ENCODE results near the gene SMYD1.

DNA sequence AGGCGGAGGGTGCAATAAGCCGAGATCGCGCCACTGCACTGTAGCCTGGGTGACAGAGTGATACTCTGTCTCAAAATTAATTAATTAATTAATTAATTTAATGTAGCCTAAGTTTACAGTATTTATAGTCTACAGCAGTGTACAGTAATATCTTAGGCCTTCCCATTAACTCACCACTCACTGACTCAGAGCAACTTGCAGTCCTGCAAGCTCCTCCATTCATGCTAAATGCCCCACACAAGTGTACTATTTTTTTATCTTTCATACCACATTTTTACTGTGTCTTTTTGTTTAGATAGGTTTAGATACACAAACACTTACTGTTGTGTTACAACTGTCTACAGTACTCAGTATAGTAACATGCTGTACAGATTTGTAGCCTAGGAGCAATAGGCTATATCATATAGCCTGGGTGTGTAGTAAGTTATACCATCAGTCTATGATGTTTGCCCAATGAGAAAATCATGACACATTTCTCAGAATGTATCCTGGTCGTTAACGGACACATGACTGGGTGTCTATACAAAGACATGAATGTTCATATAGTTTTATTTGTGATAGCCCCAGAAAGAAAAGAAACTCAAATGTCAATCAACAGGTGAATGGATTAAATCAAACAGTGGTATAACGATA is 35.4 kb upstream of the SMYD1 start:
- TF ChIP-seq RAD21 (IDR thresholded peaks at IDR 0.05; ENCODE audit: low read depth) (no peak), EZH2 (IDR thresholded peaks at IDR 0.05) (no peak), YY1 (IDR thresholded peaks at IDR 0.05; ENCODE audit: extremely low read depth, insufficient replicate concordance, low read depth, low read length) (no peak), SIN3A (IDR thresholded peaks at IDR 0.05; ENCODE audit: low read depth) (no peak), EGR1 (IDR thresholded peaks at IDR 0.05; ENCODE audit: low read depth) (no peak)
- TF ChIP-seq, protein P1, sequence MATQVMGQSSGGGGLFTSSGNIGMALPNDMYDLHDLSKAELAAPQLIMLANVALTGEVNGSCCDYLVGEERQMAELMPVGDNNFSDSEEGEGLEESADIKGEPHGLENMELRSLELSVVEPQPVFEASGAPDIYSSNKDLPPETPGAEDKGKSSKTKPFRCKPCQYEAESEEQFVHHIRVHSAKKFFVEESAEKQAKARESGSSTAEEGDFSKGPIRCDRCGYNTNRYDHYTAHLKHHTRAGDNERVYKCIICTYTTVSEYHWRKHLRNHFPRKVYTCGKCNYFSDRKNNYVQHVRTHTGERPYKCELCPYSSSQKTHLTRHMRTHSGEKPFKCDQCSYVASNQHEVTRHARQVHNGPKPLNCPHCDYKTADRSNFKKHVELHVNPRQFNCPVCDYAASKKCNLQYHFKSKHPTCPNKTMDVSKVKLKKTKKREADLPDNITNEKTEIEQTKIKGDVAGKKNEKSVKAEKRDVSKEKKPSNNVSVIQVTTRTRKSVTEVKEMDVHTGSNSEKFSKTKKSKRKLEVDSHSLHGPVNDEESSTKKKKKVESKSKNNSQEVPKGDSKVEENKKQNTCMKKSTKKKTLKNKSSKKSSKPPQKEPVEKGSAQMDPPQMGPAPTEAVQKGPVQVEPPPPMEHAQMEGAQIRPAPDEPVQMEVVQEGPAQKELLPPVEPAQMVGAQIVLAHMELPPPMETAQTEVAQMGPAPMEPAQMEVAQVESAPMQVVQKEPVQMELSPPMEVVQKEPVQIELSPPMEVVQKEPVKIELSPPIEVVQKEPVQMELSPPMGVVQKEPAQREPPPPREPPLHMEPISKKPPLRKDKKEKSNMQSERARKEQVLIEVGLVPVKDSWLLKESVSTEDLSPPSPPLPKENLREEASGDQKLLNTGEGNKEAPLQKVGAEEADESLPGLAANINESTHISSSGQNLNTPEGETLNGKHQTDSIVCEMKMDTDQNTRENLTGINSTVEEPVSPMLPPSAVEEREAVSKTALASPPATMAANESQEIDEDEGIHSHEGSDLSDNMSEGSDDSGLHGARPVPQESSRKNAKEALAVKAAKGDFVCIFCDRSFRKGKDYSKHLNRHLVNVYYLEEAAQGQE (IDR thresholded peaks at IDR 0.05; ENCODE audit: low read depth): no peak

All from HCT116 (cell line).